HUES64 (cell line): Measurements from ENCODE around the gene CRLF3.
"Not testable (repeated sequence)": the region's sequence is repeated elsewhere in the genome, so short reads cannot be mapped to it uniquely, and the experiment has no call there.

ENCODE experiments used
- H3K27ac ChIP-seq: 2 replicates; pipeline ENCODE4 v1.7.0; 2013; ENCODE audit warnings: low read depth, low read length, inconsistent platforms
- H3K27me3 ChIP-seq: 2 replicates; pipeline ENCODE4 v1.6.1; 2013; ENCODE audit warnings: mild to moderate bottlenecking, low read length; ENCODE audit not compliant: insufficient read depth
- H3K36me3 ChIP-seq: 2 replicates; pipeline ENCODE4 v1.6.1; 2013; ENCODE audit warnings: mild to moderate bottlenecking, low read length; ENCODE audit not compliant: insufficient read depth
- H3K4me1 ChIP-seq: 2 replicates; pipeline ENCODE4 v1.6.1; 2013; ENCODE audit warnings: mild to moderate bottlenecking, low read length, moderate library complexity; ENCODE audit not compliant: insufficient read depth
- H3K4me3 ChIP-seq: 2 replicates; pipeline ENCODE4 v1.5.1; 2013; ENCODE audit warnings: mild to moderate bottlenecking, low read length, moderate library complexity
- H3K9ac ChIP-seq: 2 replicates; pipeline ENCODE4 v1.6.1; 2013; ENCODE audit warnings: mild to moderate bottlenecking, low read depth, low read length
- H3K9me3 ChIP-seq: 2 replicates; pipeline ENCODE4 v1.6.1; 2013; ENCODE audit warnings: low read depth, low read length; ENCODE audit not compliant: insufficient read depth
- WGBS: fragments of 150-250, 120-280 bp; methylation state at CpG from one replicate; pipeline ENCODE4 v1.1.7; 2013; ENCODE audit warnings: missing lambda C conversion rate; 5-methylcytosine and 5-hydroxymethylcytosine counted together

CRLF3 gene

GRCh38 chr17:30734153-30734552 is 90.3 kb downstream of the CRLF3 start:
- H3K27me3 ChIP-seq, H3K27ac ChIP-seq, H3K4me3 ChIP-seq, H3K9me3 ChIP-seq, H3K9ac ChIP-seq, H3K4me1 ChIP-seq: not testable (repeated sequence)
- 93% methylated on average over 13 of the region's 14 CpGs for WGBS
- H3K36me3 ChIP-seq: peaks cover 24% of the 10 kb centered on the region
